Thoracic aorta endothelial cell (primary cell): ENCODE measurements around the gene NT5M. TPM values are rescaled to one million over a fixed set of nuclear protein-coding genes. Genes with fewer than 3 reads are reported as not detected.

Experiments
- total RNA-seq: library from RNA; depleted of rRNA; stranded (reverse); fragments of >200 nt; gene quantifications from 2 replicates; pipeline ENCODE4 v1.2.3, GENCODE V29; 2012

NT5M gene
- 0.53 and 0.93 TPM in 2 replicates for total RNA-seq

DNA sequence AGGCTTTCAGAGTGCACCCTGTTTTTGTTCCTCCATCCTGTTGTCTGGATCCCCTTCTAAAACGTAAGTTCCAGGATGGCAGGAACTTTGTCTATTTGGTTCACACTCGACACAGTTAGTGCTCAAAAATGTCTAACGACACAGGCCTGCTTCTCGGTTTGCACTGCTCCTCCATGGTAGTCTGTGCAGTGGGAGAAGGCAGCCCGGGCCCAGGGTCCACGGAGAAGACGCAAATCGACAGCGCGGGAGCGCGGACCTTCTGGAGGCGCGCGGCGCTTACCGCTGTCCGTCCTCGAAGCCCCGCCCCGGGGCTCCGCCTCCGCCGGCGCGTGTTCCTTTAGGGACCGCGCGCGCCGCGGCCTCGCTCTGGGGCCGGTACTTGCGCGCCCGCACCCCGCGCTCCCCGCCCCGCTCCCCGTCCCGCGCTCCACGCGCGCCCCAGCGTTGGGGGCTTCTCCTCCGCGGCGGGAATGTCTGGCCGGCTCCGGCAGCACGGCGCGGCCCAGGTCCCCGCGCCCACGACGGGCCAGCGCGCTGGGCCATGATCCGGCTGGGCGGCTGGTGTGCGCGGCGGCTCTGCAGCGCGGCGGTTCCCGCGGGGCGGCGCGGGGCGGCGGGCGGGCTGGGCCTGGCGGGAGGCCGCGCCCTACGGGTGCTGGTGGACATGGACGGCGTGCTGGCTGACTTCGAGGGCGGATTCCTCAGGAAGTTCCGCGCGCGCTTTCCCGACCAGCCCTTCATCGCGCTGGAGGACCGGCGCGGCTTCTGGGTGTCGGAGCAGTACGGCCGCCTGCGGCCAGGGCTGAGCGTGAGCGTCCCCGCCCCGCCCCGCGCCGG lies at the start of gene NT5M:
Gene NT5M, plus strand, starts transcription at position 364 of the 837 bp plus-strand sequence. Its CDS starts 178 bp downstream, at position 542.

DNA sequence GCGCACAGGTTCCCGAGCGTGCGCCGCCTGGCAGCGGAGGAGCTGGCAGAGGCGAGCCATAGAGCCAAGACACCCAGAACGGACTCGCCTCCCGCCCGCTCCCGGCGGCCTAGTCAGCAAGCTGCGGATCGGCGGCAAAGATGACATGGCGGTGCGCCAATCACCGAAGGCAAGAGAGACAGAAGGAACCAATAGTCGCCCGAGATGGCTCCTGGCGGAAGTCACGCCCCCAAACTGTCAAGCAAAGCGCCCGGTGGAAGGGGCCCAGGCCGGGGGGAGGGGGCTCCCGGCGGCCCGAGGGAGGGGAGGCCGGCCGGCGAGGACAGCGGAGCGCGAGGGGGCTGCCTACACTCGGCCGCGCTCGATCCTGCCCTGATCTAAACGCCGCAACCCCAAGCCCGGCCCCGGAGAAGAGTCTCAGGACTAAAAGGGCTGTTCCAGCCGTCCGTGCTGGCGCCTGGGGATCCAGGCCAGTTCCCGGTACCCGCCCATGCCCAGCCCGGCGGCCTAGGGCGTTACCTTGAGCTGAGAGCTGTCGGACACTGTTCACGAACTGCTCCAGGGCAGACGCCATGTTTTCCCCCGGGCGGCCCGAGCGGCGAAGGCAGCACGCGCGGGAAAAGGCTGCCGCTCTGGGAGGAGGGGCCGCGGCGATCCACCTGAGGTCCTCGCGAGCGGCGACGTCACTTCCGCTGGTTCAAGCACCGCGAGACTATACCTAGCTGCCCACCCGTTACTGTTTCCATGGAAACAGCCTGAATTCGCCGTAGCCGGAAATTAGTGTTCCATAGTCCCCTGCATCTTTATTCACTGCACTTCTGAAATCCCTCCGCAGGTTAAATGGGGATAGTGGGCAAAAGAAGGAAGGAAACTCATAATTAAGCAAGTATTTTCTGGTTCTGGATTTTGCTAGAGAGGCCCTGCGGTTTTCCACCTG lies 22.3 kb upstream of the NT5M start, which contains the start of gene COPS3:
Gene COPS3, minus strand, starts transcription at position 634 of the 937 bp plus-strand sequence. Its CDS starts 60 bp downstream, at position 574.

Other genes with a start within 250 kb of the NT5M start
- gene PLD6, start 97.0 kb upstream of the NT5M start, total RNA-seq, result 2.1 and 2.4 TPM in 2 replicates
- gene FLCN, start 66.2 kb upstream of the NT5M start, total RNA-seq, result 42.1 and 46.1 TPM in 2 replicates
- 106 and 126 TPM in 2 replicates for gene COPS3, start 22.1 kb upstream of the NT5M start, total RNA-seq
- 11.8 and 12.3 TPM in 2 replicates for gene MED9, start 173.6 kb downstream of the NT5M start, total RNA-seq
- gene RASD1, start 193.0 kb downstream of the NT5M start, total RNA-seq, result 8.8 and 11.8 TPM in 2 replicates